NCI-H345 (cell line): Measurements from ENCODE around the gene M6PR.

ENCODE experiments used
- DNase-seq: peaks from one replicate; lab custom pipeline; 2025; lab: John Stamatoyannopoulos, UW

Gene M6PR

DNA sequence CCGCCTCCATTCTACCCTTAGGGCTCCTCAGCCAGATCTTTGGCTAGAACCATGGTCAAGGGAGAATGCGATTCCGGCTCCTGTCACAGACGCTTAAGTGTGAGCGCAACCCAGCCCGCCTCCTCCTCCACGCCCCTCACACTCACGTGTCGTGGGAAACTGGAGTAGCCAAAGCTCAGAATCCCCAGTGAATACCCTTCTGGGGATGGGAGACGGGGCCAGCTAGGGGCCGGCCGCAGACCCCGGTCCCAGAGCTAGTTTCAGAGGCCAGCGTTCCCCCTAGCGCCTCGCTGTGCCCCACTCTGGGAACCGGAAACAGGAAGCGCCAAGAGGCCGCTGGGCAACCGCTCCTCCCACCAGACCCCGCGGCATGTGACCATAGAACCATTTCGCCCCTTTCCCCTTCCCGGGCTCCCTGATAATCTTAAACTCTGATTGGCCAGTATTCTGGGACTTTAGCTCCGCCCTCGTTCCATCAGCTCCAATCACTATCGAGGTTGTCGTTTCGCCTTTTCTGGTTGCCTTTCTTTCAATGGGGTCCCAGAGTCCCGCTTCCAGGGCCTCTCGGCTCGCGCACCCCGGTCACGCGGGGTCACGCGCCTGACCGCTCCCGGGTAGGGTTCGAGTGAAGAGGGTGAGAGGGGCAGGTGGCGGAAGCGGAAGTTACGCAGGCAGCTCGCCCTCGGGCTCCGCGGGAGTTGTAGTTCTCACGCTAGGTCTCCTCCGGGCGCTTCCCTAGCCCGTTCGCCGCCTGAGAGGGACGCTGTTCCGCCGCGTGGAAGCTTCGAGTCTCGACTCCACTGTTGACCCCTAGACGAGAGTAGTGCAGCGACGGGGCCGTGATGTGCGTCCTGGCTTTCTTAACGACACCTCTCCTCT, at the start of gene M6PR:
Gene M6PR (minus strand): TSS at position 304 of the 879 bp plus-strand sequence. CDS start 3,241 bp downstream, outside the sequence.
- DNase-seq, result peak; percentile 98

DNA sequence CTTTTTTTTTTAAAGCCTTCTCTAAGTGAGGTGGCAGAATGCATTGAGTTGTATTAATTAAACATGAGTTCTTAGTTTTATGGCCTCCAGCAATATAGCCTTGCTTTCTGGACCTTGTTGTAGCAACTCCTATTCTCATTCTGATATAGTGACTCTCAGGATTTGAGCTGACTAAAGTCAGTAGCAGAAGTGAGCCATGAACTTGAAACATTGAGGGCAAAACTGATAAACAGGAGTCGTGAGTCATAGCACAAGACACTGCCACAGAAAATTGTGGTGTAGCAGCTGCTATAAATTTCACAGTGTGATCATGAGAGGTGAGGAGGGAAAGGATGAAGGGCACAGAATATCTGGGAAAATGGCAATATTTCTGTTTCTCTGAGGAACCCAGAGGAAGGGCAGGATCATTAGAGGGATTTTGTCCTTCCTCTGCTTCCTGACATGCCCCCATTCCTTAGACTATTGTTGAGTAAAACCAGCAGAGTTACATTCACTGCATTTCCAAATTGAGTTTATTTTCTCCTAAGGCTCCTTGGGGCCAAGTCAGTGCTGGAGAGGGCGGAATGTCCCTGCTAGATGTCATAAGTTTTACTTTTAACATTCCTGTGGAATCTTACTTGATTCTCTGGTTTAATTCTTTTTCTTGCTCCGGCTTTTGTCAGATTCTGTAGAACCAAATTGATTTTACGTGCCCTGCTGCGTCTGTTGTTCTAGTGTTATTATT, 47.4 kb upstream of the M6PR start:
- DNase-seq, result no peak

DNA sequence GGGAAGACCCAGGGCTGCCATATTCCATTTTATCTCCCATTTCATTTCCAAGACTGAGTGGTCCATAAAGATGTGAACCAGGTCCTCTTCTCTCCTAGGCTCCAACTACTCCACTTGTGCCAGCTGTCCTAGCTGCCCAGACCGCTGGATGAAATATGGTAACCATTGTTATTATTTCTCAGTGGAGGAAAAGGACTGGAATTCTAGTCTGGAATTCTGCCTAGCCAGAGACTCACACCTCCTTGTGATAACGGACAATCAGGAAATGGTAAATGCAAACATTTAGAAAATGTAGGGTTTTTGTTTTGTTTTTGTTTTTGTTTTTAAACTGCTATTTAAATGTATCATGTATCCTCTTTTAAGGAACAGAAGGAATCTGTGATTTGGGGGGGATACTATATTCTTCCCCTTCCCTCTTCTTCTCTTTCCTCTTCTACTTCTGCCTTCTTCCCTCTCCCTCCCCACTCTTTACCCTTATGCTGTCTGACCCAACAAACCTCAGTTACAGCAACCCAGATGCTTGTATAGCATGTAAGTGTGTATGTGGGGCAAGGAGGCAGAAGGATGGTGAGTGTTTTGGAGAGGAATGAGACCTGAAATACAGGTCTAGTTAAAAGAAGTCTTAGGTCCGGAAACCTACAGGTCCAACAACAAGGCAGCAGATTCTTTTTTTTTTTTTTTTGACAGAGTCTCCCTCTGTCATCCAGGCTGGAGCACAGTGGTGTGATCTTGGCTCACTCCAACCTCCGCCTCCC, 45.8 kb upstream of the M6PR start:
- no peak for DNase-seq

DNA sequence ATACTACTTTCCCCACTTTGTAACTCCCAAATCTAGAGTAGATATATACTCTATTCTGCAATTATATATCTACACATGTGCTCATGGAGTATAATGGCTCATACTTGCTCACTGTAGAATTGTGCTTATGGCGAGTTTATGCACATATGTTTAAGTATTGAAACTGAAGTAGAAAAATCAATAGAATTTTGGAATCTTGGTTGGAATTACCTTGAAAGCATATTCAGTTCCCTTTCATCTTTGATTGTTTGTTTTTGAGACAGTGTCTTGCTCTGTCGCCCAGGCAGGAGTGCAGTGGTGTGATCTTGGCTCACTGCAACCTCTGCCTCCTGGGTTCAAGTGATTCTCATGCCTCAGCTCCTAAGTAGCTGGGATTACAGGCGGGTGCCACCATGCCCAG, 44.4 kb upstream of the M6PR start:
- no peak for DNase-seq

DNA sequence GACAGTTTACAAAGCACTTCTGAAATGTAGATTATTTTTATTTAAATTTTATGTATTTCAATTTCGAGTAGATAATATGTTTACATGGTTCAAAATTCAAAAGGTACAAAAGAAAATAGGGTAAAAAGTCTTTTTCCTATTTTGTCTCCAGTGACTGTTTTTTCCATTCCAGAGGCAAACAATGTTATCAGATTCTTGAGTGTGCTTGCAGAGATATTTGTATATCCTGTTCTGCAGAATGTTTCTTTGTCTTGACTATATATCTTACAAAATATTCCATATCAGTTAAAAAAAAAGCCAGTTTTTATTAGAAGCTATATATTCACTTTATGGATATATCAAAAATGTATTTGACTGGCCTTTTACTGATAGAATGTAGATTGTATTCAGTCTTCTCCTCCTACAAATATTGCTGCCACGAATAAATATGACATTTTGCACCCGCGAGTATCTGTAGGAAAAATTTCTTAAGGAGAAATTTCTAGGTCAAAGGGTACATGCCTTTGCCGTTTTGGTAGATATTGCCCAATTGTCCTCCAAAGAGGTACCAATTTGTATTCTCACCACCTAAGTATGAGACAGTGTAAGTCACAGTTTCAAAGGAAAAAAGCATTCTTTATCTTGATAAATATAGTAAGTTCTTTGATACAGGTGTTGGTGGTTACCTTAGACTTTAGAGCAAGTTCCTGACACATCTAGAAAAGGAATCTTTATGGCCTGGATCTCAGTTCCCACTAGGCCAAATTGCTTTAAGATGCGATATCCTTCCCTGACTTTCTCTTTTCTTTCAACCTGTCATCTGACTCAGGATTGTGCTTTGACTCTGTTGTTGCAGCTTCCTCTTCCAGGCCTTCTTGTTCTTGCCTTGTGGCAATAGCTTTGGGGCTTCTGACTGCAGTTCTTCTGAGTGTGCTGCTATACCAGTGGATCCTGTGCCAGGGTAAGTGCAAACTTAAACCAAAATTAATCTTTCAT, 42.2 kb upstream of the M6PR start:
- no peak for DNase-seq

DNA sequence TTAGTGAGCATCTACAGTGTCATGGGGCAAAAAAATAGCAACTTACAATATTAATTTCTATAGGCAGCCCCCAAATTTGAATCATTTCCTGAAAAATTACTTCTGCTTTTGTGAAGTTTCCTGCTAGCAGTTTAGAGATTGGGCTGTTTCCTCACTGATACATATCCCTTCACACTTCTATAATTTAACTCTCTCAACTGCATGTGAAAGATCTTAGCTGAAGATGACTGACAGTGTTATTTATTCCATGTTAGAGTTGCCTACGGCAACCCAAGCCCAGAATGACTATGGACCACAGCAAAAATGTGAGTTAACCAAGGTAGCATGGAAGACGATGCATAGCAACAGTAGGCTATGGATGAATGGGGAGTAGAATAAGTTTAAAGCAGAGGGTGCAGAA, 40.0 kb upstream of the M6PR start, which contains the start of gene KLRG1:
Gene KLRG1 (plus strand): TSS at position 134 of the 400 bp plus-strand sequence. CDS start 90 bp downstream, at position 224.
- no peak for DNase-seq

GRCh38 chr12:8987685-8988084, 38.2 kb upstream of the M6PR start:
- DNase-seq, result no peak

DNA sequence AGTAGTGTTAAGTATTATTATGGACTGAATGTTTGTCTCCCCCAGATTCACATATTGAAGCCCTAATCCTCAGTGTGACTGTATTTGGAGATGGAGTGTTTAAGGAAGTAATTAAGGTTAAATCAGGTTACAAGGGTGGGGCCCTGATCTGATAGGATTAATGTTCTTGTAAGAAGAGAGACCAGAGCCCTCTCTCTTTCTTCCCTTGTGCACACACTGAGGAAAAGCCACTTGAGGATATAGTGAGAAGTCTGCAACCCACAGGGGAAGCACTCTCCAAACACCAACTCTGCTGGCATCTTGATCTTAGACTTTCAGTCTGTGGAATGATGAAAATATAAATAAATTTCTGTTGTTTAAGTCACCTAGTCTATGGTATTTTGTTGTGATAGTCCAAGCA, 37.7 kb upstream of the M6PR start:
- DNase-seq, result no peak

- no peak for DNase-seq
Observed at GRCh38 chr12:8985213-8985754, 35.8 kb upstream of the M6PR start.

- DNase-seq, result no peak
Observed at GRCh38 chr12:8980137-8980536, 30.7 kb upstream of the M6PR start.

- no peak for DNase-seq
Observed at GRCh38 chr12:8970432-8970831, 21.0 kb upstream of the M6PR start.

DNA sequence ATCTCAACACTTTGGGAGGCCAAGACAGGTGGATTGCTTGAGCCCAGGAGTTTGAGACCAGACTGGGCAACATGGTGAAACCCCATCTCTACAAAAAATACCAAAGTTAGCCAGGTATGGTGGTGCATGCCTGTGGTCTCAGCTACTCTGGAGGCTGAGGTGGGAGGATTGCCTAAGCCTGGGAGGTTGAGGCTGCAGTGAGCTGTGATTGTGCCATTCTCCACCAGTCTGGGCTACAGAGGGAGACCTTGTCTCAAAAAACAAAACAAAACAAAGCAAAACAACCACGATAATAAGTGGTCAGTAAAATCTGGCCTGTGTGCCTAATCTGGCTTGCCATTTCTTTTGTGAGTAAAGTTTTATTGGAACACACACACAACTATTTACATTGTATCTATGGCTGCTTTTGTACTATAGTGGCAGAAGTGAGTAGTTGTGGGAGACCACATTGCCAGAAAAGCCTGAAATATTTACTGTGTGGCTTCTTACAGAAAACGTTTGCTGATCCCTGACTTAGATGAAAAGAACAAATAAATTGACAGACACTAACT, 20.5 kb upstream of the M6PR start:
- no peak for DNase-seq

- DNase-seq, result no peak
Observed at GRCh38 chr12:8968761-8969160, 19.3 kb upstream of the M6PR start.

- DNase-seq, result no peak
Observed at GRCh38 chr12:8960176-8960575, 10.7 kb upstream of the M6PR start.

DNA sequence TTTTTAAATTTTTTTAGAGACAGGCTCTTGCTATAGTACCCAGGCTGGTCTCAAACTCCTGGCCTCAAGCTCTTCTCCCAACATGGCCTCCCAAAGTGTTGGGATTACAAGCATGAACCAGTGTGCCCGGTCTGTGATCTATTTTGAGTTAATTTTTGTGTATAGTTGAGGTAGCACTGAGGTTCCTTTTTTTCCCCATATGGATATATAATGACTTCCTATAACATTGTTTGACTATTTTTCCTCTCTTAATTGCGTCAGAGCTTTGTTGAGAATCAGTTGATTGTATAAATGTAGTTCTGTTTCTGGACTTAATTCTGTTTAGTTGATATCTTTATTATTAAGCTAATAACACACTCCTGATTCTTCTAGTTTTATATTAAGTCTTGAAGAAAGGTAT, 8.6 kb upstream of the M6PR start:
- no peak for DNase-seq

- DNase-seq, result no peak
Observed at GRCh38 chr12:8957561-8957960, 8.1 kb upstream of the M6PR start.

DNA sequence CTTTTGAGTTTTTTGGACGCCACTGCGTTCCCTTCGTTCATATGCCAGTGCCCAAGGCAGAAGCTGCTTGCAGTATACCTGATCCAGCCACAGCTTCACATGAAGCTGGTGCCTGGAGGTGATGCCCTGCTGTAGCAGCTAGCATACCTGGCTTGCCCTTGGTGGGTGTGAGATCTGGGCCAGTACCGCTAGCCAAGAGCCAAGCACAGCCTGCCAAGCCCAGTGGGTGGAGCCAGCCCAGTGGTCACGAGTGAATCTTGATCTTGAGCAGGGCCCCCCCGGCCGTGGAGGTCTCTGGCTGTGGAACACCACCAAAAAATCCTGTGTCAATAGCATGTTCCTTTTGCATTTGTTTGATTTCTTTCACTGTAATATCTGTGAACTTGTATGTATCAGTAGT, 7.3 kb upstream of the M6PR start:
- DNase-seq, result no peak

GRCh38 chr12:8956073-8956472, 6.6 kb upstream of the M6PR start:
- DNase-seq, result no peak

DNA sequence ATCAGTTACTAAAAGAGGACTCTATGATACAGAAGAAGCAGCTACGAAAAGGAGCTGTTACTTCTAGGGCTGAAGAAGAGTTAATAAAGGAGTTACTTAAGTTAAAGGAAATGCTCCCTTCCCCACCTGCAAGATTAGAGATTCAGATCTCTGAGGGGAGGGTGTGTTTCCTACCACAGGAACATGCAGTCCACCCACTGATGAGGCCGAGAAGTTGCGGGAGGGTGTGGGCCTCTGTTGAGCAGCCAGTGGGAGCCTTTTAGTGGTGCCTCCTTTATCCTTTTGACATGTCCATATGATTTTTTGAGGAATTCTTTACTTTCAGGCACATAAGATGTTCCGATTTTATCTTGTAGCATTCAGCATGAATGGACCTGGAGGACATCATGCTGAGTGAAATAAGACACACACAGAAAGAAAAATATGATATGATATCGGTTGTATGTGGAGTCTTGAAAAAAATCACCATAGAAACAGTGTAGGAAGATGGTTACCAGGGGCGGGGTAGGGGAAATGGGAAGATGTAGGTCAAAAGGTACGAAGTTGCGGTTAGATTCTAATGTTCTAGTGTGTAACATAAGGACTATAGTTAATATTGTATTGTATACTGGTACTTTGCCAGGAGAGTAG, 4.4 kb upstream of the M6PR start:
- DNase-seq, result no peak

GRCh38 chr12:8951744-8952143, 2.3 kb upstream of the M6PR start:
- DNase-seq, result no peak
